Natural killer cell (primary cell): ENCODE data around the gene HS3ST3B1. TPM values are rescaled to one million over a fixed set of nuclear protein-coding genes. Genes with fewer than 3 reads are reported as not detected.

ENCODE experiments used
- ATAC-seq, 3 donors: fragments of 150-1000 bp in 2 of 3; fragments of 200-7000 bp in 1 of 3; cut with Tn5 transposase; 1 replicate in 1 of 3; 2 replicates in 2 of 3; pipeline ENCODE4 v1.10.0; 2021; ENCODE audit warnings: mild to moderate bottlenecking in 2 of 3, moderate library complexity in 2 of 3
- DNase-seq, 2 donors: peaks; one replicate each; pipeline versions ENCODE4 v3.0.0 to v3.0.0-alpha.2; 2013 to 2021; ENCODE audit warnings: mixed read lengths in 1 of 2
- H3K27ac ChIP-seq: one replicate; pipeline ENCODE4 v1.5.1; 2013; ENCODE audit warnings: mild to moderate bottlenecking, low read length
- H3K27me3 ChIP-seq: one replicate; pipeline ENCODE4 v1.6.1; 2013; ENCODE audit warnings: low read length; ENCODE audit not compliant: control insufficient read depth, insufficient read depth
- H3K36me3 ChIP-seq: one replicate; pipeline ENCODE4 v1.6.1; 2013; ENCODE audit warnings: low read length; ENCODE audit not compliant: control insufficient read depth, insufficient read depth
- H3K4me1 ChIP-seq: one replicate; pipeline ENCODE4 v1.6.1; 2013; ENCODE audit warnings: low read length; ENCODE audit not compliant: control insufficient read depth, insufficient read depth
- H3K4me3 ChIP-seq: one replicate; pipeline ENCODE4 v1.5.1; 2013; ENCODE audit warnings: low read length
- H3K9me3 ChIP-seq: one replicate; pipeline ENCODE4 v1.6.1; 2013; ENCODE audit warnings: low read length; ENCODE audit not compliant: control insufficient read depth, insufficient read depth
- H3K27ac Mint-ChIP-seq, 2 donors: one replicate each; pipeline ENCODE4 v1.8.0; 2022; ENCODE audit warnings: mild to moderate bottlenecking in 2 of 2, mixed read lengths in 2 of 2, moderate library complexity in 1 of 2
- H3K27me3 Mint-ChIP-seq, 2 donors: one replicate each; pipeline ENCODE4 v1.8.0; 2022; ENCODE audit warnings: low read depth in 2 of 2, mixed read lengths in 2 of 2
- H3K36me3 Mint-ChIP-seq: one replicate; pipeline ENCODE4 v1.8.0; 2022; ENCODE audit warnings: mixed read lengths
- H3K4me1 Mint-ChIP-seq, 2 donors: one replicate each; pipeline ENCODE4 v1.8.0; 2022; ENCODE audit warnings: mixed read lengths in 2 of 2
- H3K4me3 Mint-ChIP-seq: one replicate; pipeline ENCODE4 v1.8.0; 2022; ENCODE audit warnings: mild to moderate bottlenecking, moderate library complexity, mixed read lengths
- H3K9me3 Mint-ChIP-seq, 2 donors: one replicate each; pipeline ENCODE4 v1.8.0; 2022; ENCODE audit warnings: mixed read lengths in 2 of 2
- CTCF ChIP-seq: fragments of 200-600 bp; IDR thresholded peaks from one replicate; pipeline ENCODE4 v1.8.0; 2022; ENCODE audit warnings: antibody characterized with exemption
- WGBS: methylation state at CpG from one replicate; pipeline ENCODE4 v1.1.7; 2013; ENCODE audit warnings: missing lambda C conversion rate; ENCODE audit not compliant: insufficient coverage; 5-methylcytosine and 5-hydroxymethylcytosine counted together
- intact Hi-C: fragments of 100-400 bp; cut with micrococcal nuclease; formaldehyde crosslinking; loops from one replicate; pipeline ENCODE4 v1.14.2; 2022
- total RNA-seq, 4 donors: library from RNA; stranded (reverse); fragments of 120-200 nt in 1 of 4; gene quantifications; one replicate each; pipeline versions ENCODE4 v1.2.3 to v1.2.4, GENCODE V29; 2013 to 2022

The HS3ST3B1 gene
- total RNA-seq, 3 donors from 2014 or later (not counting 1 experiment from before 2014, with no cell fraction given) = 14.1 to 18.6 (median 17.1) TPM

- TF ChIP-seq CTCF = no peak
- no peaks in the 10 kb centered on the region for H3K9me3 ChIP-seq
- H3K9me3 Mint-ChIP-seq = no peaks in the 10 kb centered on the region
- peaks cover 12% of the 10 kb centered on the region in 2 donors for H3K4me1 Mint-ChIP-seq
- intact Hi-C loops = no loop called here
- H3K27me3 Mint-ChIP-seq = peaks cover 6 to 9% of the 10 kb centered on the region in 2 donors
- H3K4me3 Mint-ChIP-seq = no peak overlapping the region
- H3K4me3 ChIP-seq = no peak overlapping the region
- DNase-seq (no peak), ATAC-seq (no peak)
- no peaks in the 10 kb centered on the region for H3K36me3 Mint-ChIP-seq
- H3K27ac Mint-ChIP-seq = no peak overlapping the region
- H3K36me3 ChIP-seq = no peaks in the 10 kb centered on the region
- no peak overlapping the region for H3K27ac ChIP-seq
- H3K4me1 ChIP-seq = peaks cover 6% of the 10 kb centered on the region
- no peaks in the 10 kb centered on the region for H3K27me3 ChIP-seq
- 100% methylated on average over 1 of the region's 3 CpGs for WGBS
Measured at GRCh38 chr17:14376666-14377065, 75.8 kb downstream of the HS3ST3B1 start.

GRCh38 chr17:14381606-14382005 is 80.7 kb downstream of the HS3ST3B1 start:
- H3K36me3 Mint-ChIP-seq = no peaks in the 10 kb centered on the region
- Histone ChIP-seq H3K36me3 (no peaks in the 10 kb centered on the region), H3K9me3 (peaks cover 2% of the 10 kb centered on the region), H3K27ac (no peak overlapping the region), H3K27me3 (no peaks in the 10 kb centered on the region), H3K4me1 (peaks cover 6% of the 10 kb centered on the region), H3K4me3 (no peak overlapping the region)
- WGBS = 97% methylated on average over 6 of the region's 6 CpGs
- DNase-seq (no peak), ATAC-seq (no peak)
- intact Hi-C loops = no loop called here
- peaks cover 7 to 12% of the 10 kb centered on the region in 2 donors for H3K4me1 Mint-ChIP-seq
- no peak for TF ChIP-seq CTCF
- H3K9me3 Mint-ChIP-seq = no peaks in the 10 kb centered on the region
- no peaks in the 10 kb centered on the region for H3K27me3 Mint-ChIP-seq
- no peak overlapping the region for H3K4me3 Mint-ChIP-seq
- no peak overlapping the region for H3K27ac Mint-ChIP-seq

- TF ChIP-seq CTCF = no peak
- Mint-ChIP-seq H3K36me3 (peaks cover 11% of the 10 kb centered on the region), H3K27ac (no peak overlapping the region), H3K4me1 (no peaks in the 10 kb centered on the region), H3K27me3 (no peaks in the 10 kb centered on the region), H3K4me3 (no peak overlapping the region), H3K9me3 (peaks cover 7 to 9% of the 10 kb centered on the region in 2 donors)
- H3K36me3 ChIP-seq = no peaks in the 10 kb centered on the region
- no peak overlapping the region for H3K27ac ChIP-seq
- H3K4me3 ChIP-seq = no peak overlapping the region
- ATAC-seq (no peak), DNase-seq (no peak)
- intact Hi-C loops = no loop called here
- no peaks in the 10 kb centered on the region for H3K4me1 ChIP-seq
- peaks cover 5% of the 10 kb centered on the region for H3K9me3 ChIP-seq
- no peaks in the 10 kb centered on the region for H3K27me3 ChIP-seq
- WGBS = 95% methylated on average over 5 of the region's 7 CpGs
Measured at GRCh38 chr17:14387036-14387435, 86.2 kb downstream of the HS3ST3B1 start.

GRCh38 chr17:14389681-14390080 is 88.8 kb downstream of the HS3ST3B1 start:
- Mint-ChIP-seq H3K4me1 (no peaks in the 10 kb centered on the region), H3K27me3 (no peaks in the 10 kb centered on the region), H3K27ac (no peak overlapping the region), H3K9me3 (peaks cover 7 to 13% of the 10 kb centered on the region in 2 donors), H3K36me3 (peaks cover 11% of the 10 kb centered on the region), H3K4me3 (no peak overlapping the region)
- H3K9me3 ChIP-seq = peaks cover 3% of the 10 kb centered on the region
- TF ChIP-seq CTCF = no peak
- no peaks in the 10 kb centered on the region for H3K4me1 ChIP-seq
- no peaks in the 10 kb centered on the region for H3K36me3 ChIP-seq
- 95% methylated on average over 6 of the region's 6 CpGs for WGBS
- no peaks in the 10 kb centered on the region for H3K27me3 ChIP-seq
- H3K4me3 ChIP-seq = no peak overlapping the region
- DNase-seq (no peak), ATAC-seq (no peak)
- H3K27ac ChIP-seq = no peak overlapping the region
- intact Hi-C loops = no loop called here
